CD4-positive, alpha-beta T cell treated with Interleukin-4 for 1 hour (primary cell): ENCODE measurements around the gene SRPK1.

ENCODE experiments used
- DNase-seq, 2 donors: peaks; one replicate each; pipeline ENCODE4 v3.0.0-alpha.2; 2020 to 2022

Gene SRPK1

GRCh38 chr6:35897036-35897435 lies 23.9 kb downstream of the SRPK1 start:
- no peak for DNase-seq

- no peak for DNase-seq
Measured at GRCh38 chr6:35896228-35896627, 24.7 kb downstream of the SRPK1 start.

GRCh38 chr6:35895560-35895959 lies 25.3 kb downstream of the SRPK1 start:
- no peak for DNase-seq

GRCh38 chr6:35894776-35895175 lies 26.1 kb downstream of the SRPK1 start:
- DNase-seq: no peak

- DNase-seq: no peak
Measured at GRCh38 chr6:35893246-35893645, 27.7 kb downstream of the SRPK1 start.

- DNase-seq: no peak
Measured at GRCh38 chr6:35892482-35892881, 28.4 kb downstream of the SRPK1 start.

- DNase-seq: no peak
Measured at GRCh38 chr6:35879151-35879550, 41.7 kb downstream of the SRPK1 start.

- no peak for DNase-seq
Measured at GRCh38 chr6:35876902-35877301, 44.0 kb downstream of the SRPK1 start.

GRCh38 chr6:35874730-35875129 lies 46.2 kb downstream of the SRPK1 start:
- DNase-seq: no peak

GRCh38 chr6:35859367-35859766 lies 61.5 kb downstream of the SRPK1 start:
- no peak for DNase-seq

GRCh38 chr6:35857853-35858252 lies 63.0 kb downstream of the SRPK1 start:
- DNase-seq: no peak

- no peak for DNase-seq
Measured at GRCh38 chr6:35856250-35856649, 64.6 kb downstream of the SRPK1 start.

- DNase-seq: no peak
Measured at GRCh38 chr6:35852994-35853393, 67.9 kb downstream of the SRPK1 start.

- DNase-seq: no peak
Measured at GRCh38 chr6:35850208-35850607, 70.7 kb downstream of the SRPK1 start.

- no peak for DNase-seq
Measured at GRCh38 chr6:35844290-35844689, 76.6 kb downstream of the SRPK1 start.

- no peak for DNase-seq
Measured at GRCh38 chr6:35842381-35842780, 78.5 kb downstream of the SRPK1 start.

GRCh38 chr6:35839019-35839418 lies 81.9 kb downstream of the SRPK1 start:
- DNase-seq: no peak

- no peak for DNase-seq
Measured at GRCh38 chr6:35833536-35833935, 87.4 kb downstream of the SRPK1 start.

GRCh38 chr6:35831257-35832007 lies 89.5 kb downstream of the SRPK1 start:
- DNase-seq: no peak

GRCh38 chr6:35829306-35829705 lies 91.6 kb downstream of the SRPK1 start:
- DNase-seq: no peak

- DNase-seq: no peak
Measured at GRCh38 chr6:35824552-35825192, 96.2 kb downstream of the SRPK1 start.

- DNase-seq: no peak
Measured at GRCh38 chr6:35823601-35824000, 97.3 kb downstream of the SRPK1 start.

GRCh38 chr6:35817515-35817914 lies 103.4 kb downstream of the SRPK1 start:
- DNase-seq: no peak

- no peak for DNase-seq
Measured at GRCh38 chr6:35811699-35811995, 109.3 kb downstream of the SRPK1 start.
